GM23248 (cell line): ENCODE data around the gene EHBP1. TPM values are rescaled to one million over a fixed set of nuclear protein-coding genes. Genes with fewer than 3 reads are reported as not detected.
A peak's percentile ranks its signal among the peaks of the same experiment; 100 is the strongest.

Experiments
- DNase-seq: peaks from one replicate; pipeline ENCODE4 v3.0.0-alpha.2; 2015
- H2AFZ ChIP-seq: fragments of 200-600 bp; sonication (generic); 2 replicates; pipeline ENCODE4 v1.6.1; 2016; ENCODE audit warnings: antibody characterized with exemption
- H3F3A ChIP-seq: fragments of 200-600 bp; sonication (generic); 2 replicates; pipeline ENCODE4 v1.6.1; 2016; ENCODE audit warnings: mild to moderate bottlenecking, antibody characterized with exemption, mixed run types; ENCODE audit not compliant: insufficient read depth
- H3K27ac ChIP-seq: fragments of 200-600 bp; sonication (generic); 2 replicates; pipeline ENCODE4 v1.5.1; 2016; ENCODE audit warnings: mild to moderate bottlenecking
- H3K27me3 ChIP-seq: fragments of 200-600 bp; sonication (generic); replicated peaks from 2 replicates; pipeline ENCODE4 v1.6.1; 2016; ENCODE audit warnings: mild to moderate bottlenecking; ENCODE audit not compliant: insufficient read depth
- H3K36me3 ChIP-seq: fragments of 200-600 bp; sonication (generic); 2 replicates; pipeline ENCODE4 v1.6.1; 2016; ENCODE audit warnings: low read depth, mild to moderate bottlenecking
- H3K4me1 ChIP-seq: fragments of 200-600 bp; sonication (generic); 2 replicates; pipeline ENCODE4 v1.6.1; 2016; ENCODE audit warnings: mild to moderate bottlenecking; ENCODE audit not compliant: insufficient read depth
- H3K4me2 ChIP-seq: fragments of 200-600 bp; sonication (generic); one replicate; pipeline ENCODE4 v1.6.1; 2016; ENCODE audit warnings: mild to moderate bottlenecking; ENCODE audit not compliant: unreplicated experiment
- H3K4me3 ChIP-seq: fragments of 200-600 bp; sonication (generic); 2 replicates; pipeline ENCODE4 v1.5.1; 2016; ENCODE audit warnings: mild to moderate bottlenecking
- H3K79me2 ChIP-seq: fragments of 200-600 bp; sonication (generic); 2 replicates; pipeline ENCODE4 v1.6.1; 2016; ENCODE audit warnings: mild to moderate bottlenecking; ENCODE audit not compliant: insufficient read depth
- H3K9ac ChIP-seq: fragments of 200-600 bp; sonication (generic); 2 replicates; pipeline ENCODE4 v1.6.1; 2016; ENCODE audit warnings: mild to moderate bottlenecking
- H3K9me2 ChIP-seq: fragments of 200-600 bp; sonication (generic); 2 replicates; pipeline ENCODE4 v1.6.1; 2016; ENCODE audit warnings: mixed run types, mild to moderate bottlenecking, moderate library complexity; ENCODE audit not compliant: insufficient read depth
- H3K9me3 ChIP-seq: fragments of 200-600 bp; sonication (generic); one replicate; pipeline ENCODE4 v1.6.1; 2017; ENCODE audit warnings: low read depth
- H4K20me1 ChIP-seq: fragments of 200-600 bp; sonication (generic); 2 replicates; pipeline ENCODE4 v1.6.0; 2016; ENCODE audit not compliant: insufficient read depth
- EZH2 ChIP-seq: fragments of 200-600 bp; sonication (generic); IDR thresholded peaks from 2 replicates; pipeline ENCODE4 v1.6.1; 2018; ENCODE audit warnings: antibody characterized with exemption, mild to moderate bottlenecking; ENCODE audit not compliant: insufficient read depth, poor library complexity, severe bottlenecking
- EZH2phosphoT487 ChIP-seq: fragments of 200-600 bp; sonication (generic); IDR thresholded peaks from 2 replicates; pipeline ENCODE4 v1.6.1; 2018; ENCODE audit warnings: antibody characterized with exemption, moderate library complexity, mild to moderate bottlenecking, low read depth; ENCODE audit not compliant: insufficient read depth
- whole genome bisulfite sequencing, 2 experiments: methylation state at CpG; one replicate each; pipeline ENCODE4 v1.1.6; 2015 to 2017; ENCODE audit warnings: low lambda C conversion rate in 2 of 2, low coverage in 1 of 2; ENCODE audit errors: missing lambda C conversion rate in 2 of 2; 5-methylcytosine and 5-hydroxymethylcytosine counted together
- in situ Hi-C: fragments of 300-500 bp; cut with MboI; formaldehyde crosslinking; loops from 2 replicates; pipeline ENCODE4 v1.15.0; 2020
- polyA plus RNA-seq: library from polyadenylated mRNA; unstranded; fragments of >200 nt; fragmentation: Nextera tagmentation; extraction: Ambion mirVana; gene quantifications from 2 replicates; pipeline ENCODE4 v1.2.1, GENCODE V29; 2016
- total RNA-seq: library from RNA; depleted of rRNA; stranded (reverse); fragments of >200 nt; shearing (Covaris generic); gene quantifications from 2 replicates; pipeline ENCODE4 v1.2.3, GENCODE V29; 2014

EHBP1 gene
- total and polyA plus RNA-seq, 2 experiments from 2014 or later, result 41.3 to 56.8 TPM

- TF ChIP-seq EZH2phosphoT487 (no peak), EZH2 (no peak)
- Histone ChIP-seq H3K27ac (no peak overlapping the region), H3F3A (peaks cover 12% of the 10 kb centered on the region; the same call in 1 of the 2 replicates), H3K9ac (no peak overlapping the region), H4K20me1 (no peaks in the 10 kb centered on the region; the same call in 1 of the 2 replicates), H3K9me2 (no peaks in the 10 kb centered on the region), H3K4me1 (peaks cover 50% of the 10 kb centered on the region), H2AFZ (no peak overlapping the region), H3K9me3 (no peaks in the 10 kb centered on the region), H3K4me3 (no peak overlapping the region), H3K4me2 (no peak overlapping the region), H3K79me2 (peaks cover 95% of the 10 kb centered on the region), H3K27me3 (no peaks in the 10 kb centered on the region), H3K36me3 (no peaks in the 10 kb centered on the region)
- in situ Hi-C loops, result no loop called here
- DNase-seq, result peak; percentile 57
- 33 to 38% methylated on average over 2 of the region's 2 CpGs for WGBS, 2 experiments
Measured at GRCh38 chr2:62787386-62787785, 81.9 kb downstream of the EHBP1 start.

- DNase-seq, result no peak
- no peaks in the 10 kb centered on the region for H3K27me3 ChIP-seq
- no peaks in the 10 kb centered on the region for H3K9me2 ChIP-seq
- no peak overlapping the region for H3K9ac ChIP-seq
- peaks cover 12% of the 10 kb centered on the region; the same call in 1 of the 2 replicates for H3F3A ChIP-seq
- H3K4me3 ChIP-seq, result no peak overlapping the region
- H2AFZ ChIP-seq, result no peak overlapping the region
- H3K79me2 ChIP-seq, result peaks cover 95% of the 10 kb centered on the region
- no peak for TF ChIP-seq EZH2
- no peak for TF ChIP-seq EZH2phosphoT487
- in situ Hi-C loops, result no loop called here
- no peak overlapping the region for H3K27ac ChIP-seq
- H3K4me2 ChIP-seq, result peak overlapping the region; percentile 12
- no peaks in the 10 kb centered on the region for H3K9me3 ChIP-seq
- H3K4me1 ChIP-seq, result peaks cover 49% of the 10 kb centered on the region
- no peaks in the 10 kb centered on the region for H3K36me3 ChIP-seq
- H4K20me1 ChIP-seq, result no peaks in the 10 kb centered on the region; the same call in 1 of the 2 replicates
- WGBS, 2 experiments, result 15 to 26% methylated on average over 3 of the region's 3 CpGs
Measured at GRCh38 chr2:62789518-62789917, 84.0 kb downstream of the EHBP1 start.

DNA sequence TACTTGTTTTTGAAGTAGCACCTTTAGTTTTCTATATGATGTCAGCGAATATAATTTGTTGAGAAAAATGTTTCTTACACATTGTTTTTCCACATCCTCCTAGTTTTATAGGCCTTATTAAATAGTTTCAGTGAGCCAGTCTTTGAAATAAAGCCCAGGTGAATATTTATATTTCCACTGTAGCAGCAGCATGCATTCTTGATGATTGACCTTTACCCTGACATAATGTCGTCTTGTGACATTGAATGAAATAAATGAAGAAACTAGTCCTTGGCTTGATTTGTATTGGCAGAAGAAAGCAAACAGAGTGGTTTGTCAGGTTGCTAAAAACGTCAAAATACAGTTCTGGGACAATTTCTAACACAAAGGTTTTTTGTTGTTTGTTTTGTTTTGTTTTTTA is 84.4 kb downstream of the EHBP1 start:
- in situ Hi-C loops, result no loop called here
- Histone ChIP-seq H3K27me3 (no peaks in the 10 kb centered on the region), H3K4me2 (peak overlapping the region; percentile 12), H3K4me3 (no peak overlapping the region), H3K36me3 (no peaks in the 10 kb centered on the region), H3K4me1 (peaks cover 53% of the 10 kb centered on the region), H3K9me3 (no peaks in the 10 kb centered on the region), H3K27ac (no peak overlapping the region), H3K79me2 (peaks cover 95% of the 10 kb centered on the region), H4K20me1 (no peaks in the 10 kb centered on the region; the same call in 1 of the 2 replicates), H2AFZ (no peak overlapping the region), H3K9ac (no peak overlapping the region), H3F3A (peaks cover 12% of the 10 kb centered on the region; the same call in 1 of the 2 replicates), H3K9me2 (no peaks in the 10 kb centered on the region)
- no peak for DNase-seq
- 50 to 55% methylated on average over 3 of the region's 3 CpGs for WGBS, 2 experiments
- no peak for TF ChIP-seq EZH2phosphoT487
- no peak for TF ChIP-seq EZH2

DNA sequence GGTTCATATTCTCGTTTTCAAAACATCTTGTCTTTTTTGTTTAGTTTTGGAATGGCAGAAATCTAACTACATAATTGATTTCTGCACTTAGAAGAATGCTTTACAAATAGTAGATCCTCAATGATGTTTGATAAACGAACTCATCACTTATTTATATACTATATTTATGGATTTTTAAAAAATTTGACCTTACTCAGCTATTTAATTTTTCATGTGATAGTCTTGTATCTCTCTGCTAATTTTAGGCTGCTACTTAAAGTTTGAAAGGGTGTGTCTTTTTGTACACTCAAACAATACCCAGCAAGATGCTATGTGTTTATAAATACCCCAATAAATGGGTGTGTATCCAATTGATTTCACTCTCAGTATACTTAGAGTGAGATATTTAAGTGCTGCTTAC is 86.9 kb downstream of the EHBP1 start:
- Histone ChIP-seq H3K79me2 (peaks cover 100% of the 10 kb centered on the region), H4K20me1 (no peaks in the 10 kb centered on the region; the same call in 1 of the 2 replicates)
- in situ Hi-C loops, result no loop called here

DNA sequence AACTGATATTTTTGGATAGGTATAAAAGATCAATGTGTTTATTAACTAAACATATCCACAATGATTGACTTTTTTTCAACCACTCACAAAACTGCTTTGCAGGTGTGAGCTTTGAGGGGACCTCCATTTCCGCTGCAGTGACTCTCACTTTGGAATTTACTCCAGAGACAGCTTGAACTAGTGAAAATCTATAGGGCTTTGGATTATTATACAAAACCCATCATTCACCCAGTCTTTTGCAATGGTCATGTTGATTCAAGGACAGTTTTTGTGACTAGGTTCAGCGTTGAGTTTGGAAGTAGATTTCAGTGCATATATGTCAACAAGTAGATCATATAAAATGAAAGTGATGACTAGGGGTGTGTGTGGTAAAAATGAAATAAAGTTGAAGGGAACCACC is 87.7 kb downstream of the EHBP1 start:
- Histone ChIP-seq H3K4me3 (no peak overlapping the region), H3K9me3 (no peaks in the 10 kb centered on the region), H3F3A (peaks cover 5% of the 10 kb centered on the region; the same call in 1 of the 2 replicates), H3K27me3 (no peaks in the 10 kb centered on the region), H3K79me2 (peaks cover 100% of the 10 kb centered on the region), H3K4me1 (peaks cover 33% of the 10 kb centered on the region), H3K36me3 (no peaks in the 10 kb centered on the region), H4K20me1 (no peaks in the 10 kb centered on the region; the same call in 1 of the 2 replicates), H3K4me2 (no peak overlapping the region), H3K9ac (no peak overlapping the region), H3K27ac (no peak overlapping the region), H3K9me2 (no peaks in the 10 kb centered on the region), H2AFZ (no peak overlapping the region)
- TF ChIP-seq EZH2 (no peak), EZH2phosphoT487 (no peak)
- 88 to 95% methylated on average over 2 of the region's 2 CpGs for WGBS, 2 experiments
- DNase-seq, result no peak
- in situ Hi-C loops, result no loop called here

More for the DNA sequence above, 86.9 kb downstream of the EHBP1 start:
- Histone ChIP-seq H2AFZ (no peak overlapping the region), H3K4me2 (no peak overlapping the region), H3K4me3 (no peak overlapping the region), H3K4me1 (peaks cover 41% of the 10 kb centered on the region), H3K27ac (no peak overlapping the region), H3K9me3 (no peaks in the 10 kb centered on the region), H3F3A (peaks cover 5% of the 10 kb centered on the region; the same call in 1 of the 2 replicates), H3K27me3 (no peaks in the 10 kb centered on the region), H3K36me3 (no peaks in the 10 kb centered on the region), H3K9ac (no peak overlapping the region), H3K9me2 (no peaks in the 10 kb centered on the region)
- no peak for DNase-seq
- TF ChIP-seq EZH2 (no peak), EZH2phosphoT487 (no peak)
- WGBS, 2 experiments, result 60 to 62% methylated on average over 2 of the region's 2 CpGs
